OCI-LY7 (cell line): Measurements from ENCODE around the gene TLE5.

Source experiments
- EZH2phosphoT487 ChIP-seq: fragments of 200-600 bp; sonication (generic); IDR thresholded peaks from 2 replicates; pipeline ENCODE4 v1.6.1; 2018; ENCODE audit warnings: low read depth, borderline replicate concordance, mild to moderate bottlenecking, mixed run types, antibody characterized with exemption, low read length, moderate library complexity, mixed read lengths
- TF ChIP-seq, protein P1 (sequence below): fragments of 200-600 bp; sonication (generic); conservative IDR thresholded peaks from 2 replicates; pipeline ENCODE4 v1.5.1; 2014; ENCODE audit warnings: mild to moderate bottlenecking, antibody characterized with exemption, low read length, moderate library complexity, mixed read lengths

DNA sequence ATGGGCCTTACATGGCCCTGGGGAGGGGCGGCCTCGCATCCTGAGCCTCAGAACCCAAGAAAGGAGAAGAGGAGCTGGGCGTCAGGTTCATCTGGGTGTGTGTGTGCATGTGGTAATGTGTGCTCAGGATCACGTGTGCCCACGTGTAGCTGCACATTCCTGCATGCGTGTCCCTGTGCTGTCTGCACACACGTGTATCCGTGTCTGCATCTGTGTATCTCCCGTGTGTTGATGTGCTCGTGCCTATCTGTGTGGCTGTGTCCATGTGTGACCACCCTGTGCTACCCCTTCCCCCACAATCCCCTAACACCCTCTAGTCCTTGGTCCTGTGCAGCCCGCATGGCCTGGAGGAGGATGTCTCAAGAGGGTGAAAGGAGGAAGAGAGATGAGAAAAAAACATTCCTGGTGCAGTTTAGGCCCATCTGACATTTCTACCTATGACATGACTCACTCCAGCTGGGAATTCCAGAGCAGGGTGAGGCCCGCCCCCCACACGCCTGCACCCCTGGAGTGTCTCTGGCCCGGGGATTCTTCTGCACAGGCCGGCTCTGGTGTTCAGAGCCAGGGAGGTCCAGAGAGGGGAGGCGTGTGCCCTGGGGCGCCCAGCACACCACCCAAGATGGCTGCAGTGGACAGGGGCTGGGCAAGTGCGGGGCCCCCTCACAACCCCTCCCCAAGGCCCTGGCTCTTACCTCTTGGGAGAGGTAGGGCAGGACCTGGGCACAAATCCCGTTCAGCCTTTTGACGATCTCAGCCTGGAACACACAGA, 7.1 kb downstream of the TLE5 start:
- TF ChIP-seq, protein P1, sequence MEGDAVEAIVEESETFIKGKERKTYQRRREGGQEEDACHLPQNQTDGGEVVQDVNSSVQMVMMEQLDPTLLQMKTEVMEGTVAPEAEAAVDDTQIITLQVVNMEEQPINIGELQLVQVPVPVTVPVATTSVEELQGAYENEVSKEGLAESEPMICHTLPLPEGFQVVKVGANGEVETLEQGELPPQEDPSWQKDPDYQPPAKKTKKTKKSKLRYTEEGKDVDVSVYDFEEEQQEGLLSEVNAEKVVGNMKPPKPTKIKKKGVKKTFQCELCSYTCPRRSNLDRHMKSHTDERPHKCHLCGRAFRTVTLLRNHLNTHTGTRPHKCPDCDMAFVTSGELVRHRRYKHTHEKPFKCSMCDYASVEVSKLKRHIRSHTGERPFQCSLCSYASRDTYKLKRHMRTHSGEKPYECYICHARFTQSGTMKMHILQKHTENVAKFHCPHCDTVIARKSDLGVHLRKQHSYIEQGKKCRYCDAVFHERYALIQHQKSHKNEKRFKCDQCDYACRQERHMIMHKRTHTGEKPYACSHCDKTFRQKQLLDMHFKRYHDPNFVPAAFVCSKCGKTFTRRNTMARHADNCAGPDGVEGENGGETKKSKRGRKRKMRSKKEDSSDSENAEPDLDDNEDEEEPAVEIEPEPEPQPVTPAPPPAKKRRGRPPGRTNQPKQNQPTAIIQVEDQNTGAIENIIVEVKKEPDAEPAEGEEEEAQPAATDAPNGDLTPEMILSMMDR = no peak
- TF ChIP-seq EZH2phosphoT487 = no peak
